Gastrocnemius medialis (tissue), 4 donors: Measurements from ENCODE around the gene OR12D2. TPM values are rescaled to one million over a fixed set of nuclear protein-coding genes. Genes with fewer than 3 reads are reported as not detected.

ENCODE experiments used
- ATAC-seq, 2 donors: fragments of 150-250 bp; one replicate each; pipeline ENCODE4 v1.9.1; 2016
- DNase-seq, 2 donors: peaks; one replicate each; pipeline ENCODE4 v3.0.0-alpha.2; 2019
- H3K27ac ChIP-seq, 4 donors: fragments of 200-600 bp; sonication (generic); 1 replicate in 1 of 4; 2 replicates in 3 of 4; pipeline ENCODE4 v1.5.1; 2016 to 2018; ENCODE audit warnings: mild to moderate bottlenecking in 2 of 4, moderate library complexity in 1 of 4
- H3K27me3 ChIP-seq, 3 donors: fragments of 200-600 bp; sonication (generic) in 2 of 3; 1 replicate in 1 of 3; 2 replicates in 2 of 3; pipeline versions ENCODE4 v1.5.1 to v1.6.0; 2016 to 2019; ENCODE audit warnings: mild to moderate bottlenecking in 1 of 3, moderate library complexity in 1 of 3
- H3K36me3 ChIP-seq, 2 donors: fragments of 200-600 bp; sonication (generic) in 1 of 2; one replicate each; pipeline ENCODE4 v1.5.1; 2017 to 2018
- H3K4me1 ChIP-seq, 2 donors: fragments of 200-600 bp; sonication (generic) in 1 of 2; one replicate each; pipeline ENCODE4 v1.5.1; 2016 to 2017; ENCODE audit warnings: mild to moderate bottlenecking in 2 of 2
- H3K4me3 ChIP-seq, 4 donors: fragments of 200-600 bp; sonication (generic) in 3 of 4; 1 replicate in 1 of 4; 2 replicates in 3 of 4; pipeline ENCODE4 v1.5.1; 2016 to 2019; ENCODE audit warnings: mild to moderate bottlenecking in 2 of 4
- H3K9me3 ChIP-seq, 3 donors: fragments of 200-600 bp; sonication (generic) in 2 of 3; 1 replicate in 1 of 3; 2 replicates in 2 of 3; pipeline ENCODE4 v1.5.1; 2016 to 2019
- CTCF ChIP-seq, 5 experiments: fragments of 450-650 bp in 3 of 5; fragments of 200-600 bp in 2 of 5; sonication (generic) in 2 of 5; IDR thresholded peaks in 4 of 5; conservative IDR thresholded peaks in 1 of 5; 1 replicate in 4 of 5; 2 replicates in 1 of 5; pipeline ENCODE4 v1.5.1; 2016 to 2019; ENCODE audit warnings: antibody characterized with exemption in 5 of 5, mild to moderate bottlenecking in 3 of 5, moderate library complexity in 3 of 5
- POLR2A ChIP-seq, 2 donors: fragments of 450-650 bp; IDR thresholded peaks; one replicate each; pipeline ENCODE4 v1.6.1; 2017; ENCODE audit warnings: antibody characterized with exemption in 2 of 2, mild to moderate bottlenecking in 2 of 2, moderate library complexity in 2 of 2
- in situ Hi-C, 4 donors: fragments of 200-750 bp; cut with MboI; loops; one replicate each; pipeline versions ENCODE4 v1.15.0 to v1.8.0; 2017; ENCODE audit warnings: low sequenced_read_pairs in 4 of 4
- intact Hi-C: fragments of 100-400 bp; cut with DNase I; formaldehyde crosslinking; loops from one replicate; pipeline ENCODE4 v1.15.1; 2023; ENCODE audit warnings: low total_unique reads
- total RNA-seq, 4 donors: library from RNA; depleted of rRNA; stranded (reverse); fragments of >200 nt; gene quantifications; one replicate each; pipeline versions ENCODE4 v1.1.0 to v1.2.3, GENCODE V29; 2016

Gene OR12D2
- total RNA-seq, 4 donors from 2014 or later = not detected

- ATAC-seq = no peak
- no peaks in the 10 kb centered on the region for H3K36me3 ChIP-seq
- no peak within 1 kb of the TSS for H3K4me3 ChIP-seq
- no peaks in the 10 kb centered on the region for H3K27me3 ChIP-seq
- H3K9me3 ChIP-seq = no peaks in the 10 kb centered on the region
- intact Hi-C loops (no loop called here), in situ Hi-C loops (no loop called here)
- H3K4me1 ChIP-seq = no peaks in the 10 kb centered on the region
- DNase-seq = no peak
- no peak within 1 kb of the TSS for H3K27ac ChIP-seq
- TF ChIP-seq POLR2A (IDR thresholded peaks at IDR 0.05) (no peak), CTCF (IDR thresholded peaks at IDR 0.05 in 4 of 5, conservative IDR thresholded peaks at IDR 0.05 in 1 of 5) (no peak)
These were observed 20.2 kb upstream of the OR12D2 start, which contains the start of gene OR12D3 for GRCh38 chr6:29375191-29375590. OR12D3 (minus strand) TSS chr6:29375291; CDS start chr6:29375287, 4 bp downstream.

- no peaks in the 10 kb centered on the region for H3K36me3 ChIP-seq
- H3K9me3 ChIP-seq = no peaks in the 10 kb centered on the region
- no peaks in the 10 kb centered on the region for H3K27me3 ChIP-seq
- ATAC-seq (no peak), DNase-seq (no peak)
- H3K4me3 ChIP-seq = no peak overlapping the region
- intact Hi-C loops = no loop called here
- TF ChIP-seq POLR2A (IDR thresholded peaks at IDR 0.05) (no peak), CTCF (IDR thresholded peaks at IDR 0.05 in 4 of 5, conservative IDR thresholded peaks at IDR 0.05 in 1 of 5) (no peak)
- H3K27ac ChIP-seq = no peak overlapping the region
- no peaks in the 10 kb centered on the region for H3K4me1 ChIP-seq
- in situ Hi-C loops = no loop called here
These were observed 19.4 kb upstream of the OR12D2 start for GRCh38 chr6:29376003-29376402.

- no peak overlapping the region for H3K4me3 ChIP-seq
- no peak for ATAC-seq
- H3K27ac ChIP-seq = no peak overlapping the region
- H3K4me1 ChIP-seq = no peaks in the 10 kb centered on the region
- no peaks in the 10 kb centered on the region for H3K27me3 ChIP-seq
- no peak for DNase-seq
- intact Hi-C loops (no loop called here), in situ Hi-C loops (no loop called here)
- no peaks in the 10 kb centered on the region for H3K9me3 ChIP-seq
- TF ChIP-seq CTCF (IDR thresholded peaks at IDR 0.05 in 4 of 5, conservative IDR thresholded peaks at IDR 0.05 in 1 of 5) = no peak
- no peak for TF ChIP-seq POLR2A (IDR thresholded peaks at IDR 0.05)
- H3K36me3 ChIP-seq = no peaks in the 10 kb centered on the region
These were observed 6.9 kb upstream of the OR12D2 start for GRCh38 chr6:29388533-29388932.

GRCh38 chr6:29399525-29399924 is 4.1 kb downstream of the OR12D2 start:
- no peak overlapping the region for H3K4me3 ChIP-seq
- no peaks in the 10 kb centered on the region for H3K9me3 ChIP-seq
- intact Hi-C loops (no loop called here), in situ Hi-C loops (no loop called here)
- H3K4me1 ChIP-seq = no peaks in the 10 kb centered on the region
- TF ChIP-seq CTCF (IDR thresholded peaks at IDR 0.05 in 4 of 5, conservative IDR thresholded peaks at IDR 0.05 in 1 of 5) (no peak), POLR2A (IDR thresholded peaks at IDR 0.05) (no peak)
- no peak for ATAC-seq
- H3K36me3 ChIP-seq = no peaks in the 10 kb centered on the region
- H3K27me3 ChIP-seq = no peaks in the 10 kb centered on the region
- no peak for DNase-seq
- H3K27ac ChIP-seq = no peak overlapping the region

DNA sequence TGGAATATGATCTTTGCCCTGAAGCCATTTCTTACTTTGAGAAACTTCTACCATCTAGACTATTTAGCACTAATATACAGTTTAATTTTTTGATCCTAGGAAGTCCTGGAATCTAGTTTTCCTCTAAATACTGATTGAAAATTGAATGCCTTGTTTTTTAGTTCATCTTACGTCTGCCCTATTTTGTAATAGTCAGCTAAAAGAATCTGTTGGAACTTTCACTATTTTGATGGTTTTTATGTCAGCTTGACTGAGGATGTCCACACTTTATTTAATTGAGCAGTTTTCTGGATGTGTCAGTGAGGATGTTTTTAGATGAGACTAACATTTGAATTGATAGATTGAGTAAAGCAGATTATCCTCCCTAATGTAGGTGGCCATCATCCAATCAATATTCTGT is 8.4 kb downstream of the OR12D2 start:
- no peaks in the 10 kb centered on the region for H3K36me3 ChIP-seq
- ATAC-seq (no peak), DNase-seq (no peak)
- in situ Hi-C loops (no loop called here), intact Hi-C loops (no loop called here)
- H3K4me3 ChIP-seq = no peak overlapping the region
- TF ChIP-seq POLR2A (IDR thresholded peaks at IDR 0.05) = no peak
- no peak for TF ChIP-seq CTCF (IDR thresholded peaks at IDR 0.05 in 4 of 5, conservative IDR thresholded peaks at IDR 0.05 in 1 of 5)
- H3K4me1 ChIP-seq = no peaks in the 10 kb centered on the region
- no peak overlapping the region for H3K27ac ChIP-seq
- H3K9me3 ChIP-seq = no peaks in the 10 kb centered on the region
- no peaks in the 10 kb centered on the region for H3K27me3 ChIP-seq
